B cell (primary cell): ENCODE data around the gene STXBP1. TPM values are rescaled to one million over a fixed set of nuclear protein-coding genes. Genes with fewer than 3 reads are reported as not detected.

Experiments used
- ATAC-seq: fragments of 200-7000 bp; cut with Tn5 transposase; one replicate; pipeline ENCODE4 v1.10.0; 2021; ENCODE audit warnings: low read depth, mild to moderate bottlenecking, moderate number of reproducible peaks, moderate library complexity
- CTCF ChIA-PET: fragments of 350-600 bp; sonication (Branson Sonifier 250); formaldehyde crosslinking; loops from one replicate; lab custom pipeline; 2021; ENCODE audit warnings: antibody characterized with exemption, inconsistent platforms; lab: Charles Lee
- POLR2A ChIA-PET: fragments of 350-600 bp; sonication (Branson Sonifier 250); formaldehyde crosslinking; loops from one replicate; lab custom pipeline; 2021; ENCODE audit warnings: antibody characterized with exemption; lab: Charles Lee
- DNase-seq: peaks from one replicate; pipeline ENCODE4 v3.0.0; 2013
- H2AFZ ChIP-seq: 2 replicates; pipeline ENCODE4 v1.6.1; 2012; ENCODE audit warnings: mild to moderate bottlenecking, low read depth, low read length; ENCODE audit not compliant: insufficient read depth, poor library complexity, severe bottlenecking
- H3K27ac ChIP-seq, 2 donors: 1 replicate in 1 of 2; 2 replicates in 1 of 2; pipeline ENCODE4 v1.5.1; 2012 to 2013; ENCODE audit warnings: low read length in 2 of 2, mild to moderate bottlenecking in 2 of 2, moderate library complexity in 1 of 2
- H3K27me3 ChIP-seq, 4 experiments: fragments of 200-600 bp in 1 of 4; sonication (generic) in 1 of 4; replicated peaks in 1 of 4; 1 replicate in 2 of 4; 2 replicates in 2 of 4; pipeline versions ENCODE4 v1.6.1 to v1.7.0; 2013 to 2016; ENCODE audit warnings: low read length in 3 of 4, mild to moderate bottlenecking in 2 of 4, mixed read lengths in 1 of 4, moderate library complexity in 1 of 4; ENCODE audit not compliant: insufficient read depth in 4 of 4, control insufficient read depth in 3 of 4; ENCODE audit errors: control extremely low read depth in 1 of 4
- H3K36me3 ChIP-seq, 2 experiments: replicated peaks in 1 of 2; 1 replicate in 1 of 2; 2 replicates in 1 of 2; pipeline versions ENCODE4 v1.6.1 to v1.7.1; 2013; ENCODE audit warnings: low read length in 1 of 2; ENCODE audit not compliant: insufficient read depth in 2 of 2, control insufficient read depth in 1 of 2; ENCODE audit errors: control extremely low read depth in 1 of 2, extremely low read depth in 1 of 2
- H3K4me1 ChIP-seq, 2 donors: fragments of 200-600 bp in 1 of 2; sonication (generic) in 1 of 2; 1 replicate in 1 of 2; 2 replicates in 1 of 2; pipeline versions ENCODE4 v1.5.1 to v1.6.1; 2013 to 2017; ENCODE audit warnings: low read length in 2 of 2; ENCODE audit not compliant: control insufficient read depth in 2 of 2, insufficient read depth in 2 of 2
- H3K4me2 ChIP-seq: replicated peaks from 2 replicates; pipeline ENCODE3; 2012; ENCODE audit warnings: mild to moderate bottlenecking, low read depth, low read length; ENCODE audit not compliant: poor library complexity, severe bottlenecking
- H3K4me3 ChIP-seq, 5 experiments: fragments of 200-600 bp in 1 of 5; sonication (generic) in 1 of 5; 1 replicate in 3 of 5; 2 replicates in 2 of 5; pipeline versions ENCODE4 v1.5.1 to v1.7.0; 2011 to 2016; ENCODE audit warnings: low read length in 4 of 5, mild to moderate bottlenecking in 4 of 5, low read depth in 2 of 5, control low read depth in 1 of 5, moderate library complexity in 1 of 5; ENCODE audit not compliant: insufficient read depth in 1 of 5; ENCODE audit errors: control extremely low read depth in 1 of 5, extremely low read depth in 1 of 5
- H3K79me2 ChIP-seq: fragments of 200-600 bp; sonication (generic); one replicate; pipeline ENCODE4 v1.6.0; 2016; ENCODE audit warnings: low read length; ENCODE audit not compliant: control insufficient read depth, insufficient read depth
- H3K9ac ChIP-seq: fragments of 200-600 bp; sonication (generic); 2 replicates; pipeline ENCODE4 v1.6.1; 2017; ENCODE audit warnings: mild to moderate bottlenecking, low read length, moderate library complexity
- H3K9me3 ChIP-seq, 3 donors: one replicate each; pipeline versions ENCODE4 v1.6.1 to v1.7.1; 2013; ENCODE audit warnings: low read length in 2 of 3; ENCODE audit not compliant: control insufficient read depth in 2 of 3, insufficient read depth in 1 of 3; ENCODE audit errors: control extremely low read depth in 1 of 3
- H4K20me1 ChIP-seq: 2 replicates; pipeline ENCODE4 v1.6.0; 2012; ENCODE audit warnings: mild to moderate bottlenecking, low read length; ENCODE audit not compliant: insufficient read depth, control insufficient read depth, poor library complexity, severe bottlenecking
- H3K27ac Mint-ChIP-seq: one replicate; pipeline ENCODE4 v1.8.0; 2021; ENCODE audit warnings: mixed read lengths
- H3K27me3 Mint-ChIP-seq: one replicate; pipeline ENCODE4 v1.8.0; 2021; ENCODE audit warnings: mixed read lengths
- H3K4me1 Mint-ChIP-seq: one replicate; pipeline ENCODE4 v1.8.0; 2021; ENCODE audit warnings: mixed read lengths
- H3K4me3 Mint-ChIP-seq: one replicate; pipeline ENCODE4 v1.8.0; 2021; ENCODE audit warnings: mixed read lengths
- H3K9me3 Mint-ChIP-seq: one replicate; pipeline ENCODE4 v1.8.0; 2022; ENCODE audit warnings: mixed read lengths; ENCODE audit not compliant: insufficient read depth
- CTCF ChIP-seq: fragments of 200-600 bp; IDR thresholded peaks from one replicate; pipeline ENCODE4 v1.8.0; 2022; ENCODE audit warnings: antibody characterized with exemption, mild to moderate bottlenecking
- EZH2 ChIP-seq: IDR thresholded peaks from 2 replicates; pipeline ENCODE4 v1.6.1; 2012; ENCODE audit warnings: borderline replicate concordance, low read depth, mild to moderate bottlenecking, moderate library complexity, low read length; ENCODE audit not compliant: insufficient read depth, poor library complexity, severe bottlenecking
- WGBS: methylation state at CpG from one replicate; pipeline ENCODE4 v1.1.5; 2013; ENCODE audit warnings: missing lambda C conversion rate; ENCODE audit not compliant: insufficient coverage; 5-methylcytosine and 5-hydroxymethylcytosine counted together
- intact Hi-C: fragments of 100-400 bp; cut with micrococcal nuclease; formaldehyde crosslinking; loops from one replicate; pipeline ENCODE4 v1.10.0; 2022
- polyA plus RNA-seq: library from polyadenylated mRNA; depleted of rRNA; stranded (reverse); fragments of >200 nt; gene quantifications from 2 replicates; pipeline ENCODE4 v1.2.3, GENCODE V29; 2012
- total RNA-seq, 2 donors: library from RNA; stranded (reverse); fragments of 120-200 nt in 1 of 2; gene quantifications; 1 replicate in 1 of 2; 2 replicates in 1 of 2; pipeline versions ENCODE4 v1.2.3 to v1.2.4, GENCODE V29; 2013 to 2022

STXBP1 gene
- total and polyA plus RNA-seq, 2 donors (not counting 1 experiment from before 2014, with no cell fraction given), result 0.62 TPM; not detected in 1

GRCh38 chr9:127603226-127603625, 8.9 kb upstream of the STXBP1 start:
- 100% methylated on average over 3 of the region's 3 CpGs for WGBS
- Histone ChIP-seq H4K20me1 (no peaks in the 10 kb centered on the region), H3K4me1 (peaks cover 4 to 5% of the 10 kb centered on the region in 2 donors), H3K4me2 (no peak overlapping the region), H3K4me3 (no peak overlapping the region), H3K27ac (no peak overlapping the region), H3K79me2 (no peaks in the 10 kb centered on the region), H3K9ac (no peak overlapping the region), H3K9me3 (no peaks in the 10 kb centered on the region), H2AFZ (no peak overlapping the region), H3K27me3 (peaks cover 0 to 12% (median 5%) of the 10 kb centered on the region in 4 experiments), H3K36me3 (no peaks in the 10 kb centered on the region)
- Mint-ChIP-seq H3K4me1 (peaks cover 6% of the 10 kb centered on the region), H3K4me3 (no peak overlapping the region), H3K27me3 (peaks cover 20% of the 10 kb centered on the region), H3K9me3 (no peaks in the 10 kb centered on the region), H3K27ac (no peak overlapping the region)
- ATAC-seq, result no peak
- TF ChIP-seq CTCF (no peak), EZH2 (no peak)
- POLR2A ChIA-PET, result no interaction called here
- DNase-seq, result no peak
- intact Hi-C loops, result no loop called here
- CTCF ChIA-PET, result interaction anchor here (0.8 to 1.3 kb wide), 3 partner anchors 13 to 131 kb away, joined by 3 to 4 read pairs (median 3); partner anchors contain the start of gene TOR2A

GRCh38 chr9:127606043-127606442, 6.0 kb upstream of the STXBP1 start:
- POLR2A ChIA-PET, result no interaction called here
- Histone ChIP-seq H3K27me3 (peaks cover 0 to 31% (median 17%) of the 10 kb centered on the region in 4 experiments), H3K9ac (no peak overlapping the region)

More at GRCh38 chr9:127606043-127606442, 6.0 kb upstream of the STXBP1 start:
- Histone ChIP-seq H3K36me3 (no peaks in the 10 kb centered on the region), H2AFZ (no peak overlapping the region), H3K4me2 (no peak overlapping the region), H3K27ac (no peak overlapping the region), H3K79me2 (no peaks in the 10 kb centered on the region), H3K4me1 (peaks cover 12% of the 10 kb centered on the region in 2 donors), H4K20me1 (no peaks in the 10 kb centered on the region), H3K9me3 (no peaks in the 10 kb centered on the region), H3K4me3 (no peak overlapping the region)
- TF ChIP-seq EZH2 (no peak), CTCF (no peak)
- Mint-ChIP-seq H3K4me3 (no peak overlapping the region), H3K27me3 (peaks cover 24% of the 10 kb centered on the region), H3K4me1 (peaks cover 10% of the 10 kb centered on the region), H3K9me3 (no peaks in the 10 kb centered on the region), H3K27ac (no peak overlapping the region)
- CTCF ChIA-PET, result interaction anchor here (0.6 kb wide), 1 partner anchor 1130 kb away, joined by 3 read pairs; no protein-coding TSS in a partner anchor
- no CpG with 5 or more reads among the region's 1 CpG for WGBS
- ATAC-seq (no peak), DNase-seq (no peak)
- intact Hi-C loops, result no loop called here
